Liver (tissue), 9 donors: ENCODE results near the gene ATP11A. TPM values are rescaled to one million over a fixed set of nuclear protein-coding genes. Genes with fewer than 3 reads are reported as not detected.

Experiments
- DNase-seq: peaks from one replicate; pipeline ENCODE4 v3.0.0-alpha.2; 2017; ENCODE audit warnings: low spot score
- H3K27ac ChIP-seq, 2 donors: one replicate each; pipeline ENCODE4 v1.7.0; 2013; ENCODE audit warnings: inconsistent platforms in 2 of 2, low read length in 2 of 2, control low read depth in 1 of 2, low read depth in 1 of 2, mild to moderate bottlenecking in 1 of 2
- H3K27me3 ChIP-seq, 4 donors: one replicate each; pipeline versions ENCODE4 v1.6.1 to v1.7.0; 2013; ENCODE audit warnings: low read length in 3 of 4, inconsistent platforms in 1 of 4, mild to moderate bottlenecking in 1 of 4, moderate library complexity in 1 of 4; ENCODE audit not compliant: control insufficient read depth in 4 of 4, insufficient read depth in 4 of 4
- H3K36me3 ChIP-seq, 4 donors: one replicate each; pipeline versions ENCODE4 v1.6.1 to v1.7.0; 2013; ENCODE audit warnings: low read length in 3 of 4, mild to moderate bottlenecking in 3 of 4, low read depth in 1 of 4, moderate library complexity in 1 of 4; ENCODE audit not compliant: control insufficient read depth in 4 of 4, insufficient read depth in 3 of 4
- H3K4me1 ChIP-seq, 4 donors: one replicate each; pipeline versions ENCODE4 v1.6.1 to v1.7.0; 2013; ENCODE audit warnings: low read length in 3 of 4, mild to moderate bottlenecking in 3 of 4, moderate library complexity in 1 of 4; ENCODE audit not compliant: control insufficient read depth in 4 of 4, insufficient read depth in 4 of 4
- H3K4me3 ChIP-seq, 3 donors: one replicate each; pipeline versions ENCODE4 v1.6.1 to v1.7.0; 2013; ENCODE audit warnings: low read length in 3 of 3, control low read depth in 1 of 3, low read depth in 1 of 3, mild to moderate bottlenecking in 1 of 3
- H3K9ac ChIP-seq, 2 donors: one replicate each; pipeline ENCODE4 v1.7.0; 2013; ENCODE audit warnings: low read length in 2 of 2, mild to moderate bottlenecking in 2 of 2, moderate library complexity in 2 of 2, control low read depth in 1 of 2, low read depth in 1 of 2
- H3K9me3 ChIP-seq, 4 donors: one replicate each; pipeline versions ENCODE4 v1.6.1 to v1.7.0; 2013; ENCODE audit warnings: low read length in 3 of 4; ENCODE audit not compliant: control insufficient read depth in 4 of 4
- EGR1 ChIP-seq, 2 donors: IDR thresholded peaks; 2 replicates each; pipeline ENCODE4 v1.6.1; 2016 to 2018; ENCODE audit warnings: antibody characterized with exemption in 2 of 2, low read depth in 2 of 2
- FOXA1 ChIP-seq: IDR thresholded peaks from 2 replicates; pipeline ENCODE4 v1.6.1; 2016; ENCODE audit warnings: antibody characterized with exemption
- FOXA2 ChIP-seq: IDR thresholded peaks from 2 replicates; pipeline ENCODE4 v1.6.1; 2016; ENCODE audit warnings: antibody characterized with exemption
- GABPA ChIP-seq, 2 donors: IDR thresholded peaks in 1 of 2; conservative IDR thresholded peaks in 1 of 2; 2 replicates each; pipeline ENCODE4 v1.6.1; 2016; ENCODE audit warnings: antibody characterized with exemption in 2 of 2, mild to moderate bottlenecking in 1 of 2, moderate library complexity in 1 of 2
- HNF4A ChIP-seq, 2 donors: conservative IDR thresholded peaks; 2 replicates each; pipeline ENCODE4 v1.6.1; 2016; ENCODE audit warnings: antibody characterized with exemption in 2 of 2, mild to moderate bottlenecking in 2 of 2
- HNF4G ChIP-seq: IDR thresholded peaks from 2 replicates; pipeline ENCODE4 v1.6.1; 2016; ENCODE audit warnings: antibody characterized with exemption
- JUND ChIP-seq, 2 donors: IDR thresholded peaks; 2 replicates each; pipeline ENCODE4 v1.6.1; 2016; ENCODE audit warnings: antibody characterized with exemption in 2 of 2
- NR2F2 ChIP-seq: IDR thresholded peaks from 2 replicates; pipeline ENCODE4 v1.6.1; 2016; ENCODE audit warnings: antibody characterized with exemption
- RAD21 ChIP-seq, 2 donors: IDR thresholded peaks; 2 replicates each; pipeline ENCODE4 v1.6.1; 2016; ENCODE audit warnings: antibody characterized with exemption in 2 of 2, mild to moderate bottlenecking in 2 of 2
- RXRA ChIP-seq, 2 donors: IDR thresholded peaks; 2 replicates each; pipeline ENCODE4 v1.6.1; 2017 to 2018; ENCODE audit warnings: antibody characterized with exemption in 2 of 2, mild to moderate bottlenecking in 1 of 2
- SP1 ChIP-seq: IDR thresholded peaks from 2 replicates; pipeline ENCODE4 v1.6.1; 2018; ENCODE audit warnings: antibody characterized with exemption, mild to moderate bottlenecking
- TAF1 ChIP-seq: conservative IDR thresholded peaks from 2 replicates; pipeline ENCODE4 v1.6.1; 2016; ENCODE audit warnings: antibody characterized with exemption, mild to moderate bottlenecking
- YY1 ChIP-seq: IDR thresholded peaks from 2 replicates; pipeline ENCODE4 v1.6.1; 2016; ENCODE audit warnings: antibody characterized with exemption, mild to moderate bottlenecking
- WGBS: extraction: QIAGEN DNeasy Blood & Tissue Kit; methylation state at CpG from one replicate; pipeline ENCODE4 v1.1.7; 2013; 5-methylcytosine and 5-hydroxymethylcytosine counted together
- polyA plus RNA-seq, 2 donors: library from polyadenylated mRNA; stranded (reverse) in 1 of 2; unstranded in 1 of 2; fragments of 200-250 nt in 1 of 2; fragments of >200 nt in 1 of 2; fragmentation: Nextera tagmentation in 1 of 2; extraction: Ambion mirVana in 1 of 2; gene quantifications; one replicate each; pipeline versions ENCODE4 v1.2.1 to v1.2.3, GENCODE V29; 2013 to 2015
- total RNA-seq, 2 donors: library from RNA; depleted of rRNA; stranded (reverse); fragments of >200 nt; gene quantifications; one replicate each; pipeline ENCODE4 v1.2.3, GENCODE V29; 2014
- TF ChIP-seq, protein P1 (sequence below): IDR thresholded peaks from 2 replicates; pipeline ENCODE4 v1.6.1; 2016; ENCODE audit warnings: antibody characterized with exemption
- TF ChIP-seq, protein P2 (sequence below): IDR thresholded peaks from 2 replicates; pipeline ENCODE4 v1.6.1; 2016; ENCODE audit warnings: antibody characterized with exemption
- TF ChIP-seq, protein P3 (sequence below): fragments of 150-350 bp; IDR thresholded peaks from 2 replicates; pipeline ENCODE4 v1.5.1; 2017; ENCODE audit warnings: improper control_type of control experiment, low read depth, low read length; ENCODE audit not compliant: missing input control
- TF ChIP-seq, protein P4 (sequence below): IDR thresholded peaks from 2 replicates; pipeline ENCODE4 v1.6.1; 2016; ENCODE audit warnings: antibody characterized with exemption
- TF ChIP-seq, protein P5 (sequence below): IDR thresholded peaks from 2 replicates; pipeline ENCODE4 v1.6.1; 2016; ENCODE audit warnings: antibody characterized with exemption, mild to moderate bottlenecking
- donor health status: healthy.
- donor health status: healthy.
- donor health status: healthy.
- donor health status: healthy.
- donor health status: healthy.

ATP11A gene
- total and polyA plus RNA-seq, 4 donors, result 8.7 to 27.9 (median 13.8) TPM

DNA sequence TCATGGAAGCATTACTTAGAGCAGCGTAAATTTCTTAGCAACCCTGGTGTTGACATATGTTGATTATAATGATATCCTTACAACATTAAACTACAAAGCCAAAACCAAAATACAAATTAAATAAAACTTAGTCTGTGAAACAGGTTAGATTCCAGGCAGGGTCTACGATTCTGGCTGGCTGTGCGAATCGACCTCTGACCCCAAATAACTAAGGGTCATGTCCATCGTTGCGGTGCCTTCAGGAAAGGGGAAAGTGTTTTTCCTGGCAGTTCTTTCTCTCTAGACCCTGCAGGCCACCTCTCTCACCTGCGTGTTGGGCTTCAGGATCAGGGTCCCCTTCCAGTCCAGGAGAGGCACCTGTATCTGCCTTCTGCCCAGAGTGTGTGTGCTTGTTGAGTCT lies 66.2 kb downstream of the ATP11A start:
- Histone ChIP-seq H3K4me1 (peaks cover 0 to 2% (median under 1%) of the 10 kb centered on the region in 4 donors), H3K27me3 (no peaks in the 10 kb centered on the region), H3K27ac (no peak overlapping the region), H3K9me3 (no peaks in the 10 kb centered on the region), H3K36me3 (no peaks in the 10 kb centered on the region), H3K9ac (no peak overlapping the region), H3K4me3 (no peak overlapping the region)
- DNase-seq, result no peak
- 79% methylated on average over 7 of the region's 7 CpGs for WGBS
- TF ChIP-seq, protein P1, sequence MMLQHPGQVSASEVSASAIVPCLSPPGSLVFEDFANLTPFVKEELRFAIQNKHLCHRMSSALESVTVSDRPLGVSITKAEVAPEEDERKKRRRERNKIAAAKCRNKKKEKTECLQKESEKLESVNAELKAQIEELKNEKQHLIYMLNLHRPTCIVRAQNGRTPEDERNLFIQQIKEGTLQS, result no peak
- TF ChIP-seq FOXA1 (no peak), NR2F2 (no peak), SP1 (no peak), TAF1 (no peak)
- TF ChIP-seq, protein P2, sequence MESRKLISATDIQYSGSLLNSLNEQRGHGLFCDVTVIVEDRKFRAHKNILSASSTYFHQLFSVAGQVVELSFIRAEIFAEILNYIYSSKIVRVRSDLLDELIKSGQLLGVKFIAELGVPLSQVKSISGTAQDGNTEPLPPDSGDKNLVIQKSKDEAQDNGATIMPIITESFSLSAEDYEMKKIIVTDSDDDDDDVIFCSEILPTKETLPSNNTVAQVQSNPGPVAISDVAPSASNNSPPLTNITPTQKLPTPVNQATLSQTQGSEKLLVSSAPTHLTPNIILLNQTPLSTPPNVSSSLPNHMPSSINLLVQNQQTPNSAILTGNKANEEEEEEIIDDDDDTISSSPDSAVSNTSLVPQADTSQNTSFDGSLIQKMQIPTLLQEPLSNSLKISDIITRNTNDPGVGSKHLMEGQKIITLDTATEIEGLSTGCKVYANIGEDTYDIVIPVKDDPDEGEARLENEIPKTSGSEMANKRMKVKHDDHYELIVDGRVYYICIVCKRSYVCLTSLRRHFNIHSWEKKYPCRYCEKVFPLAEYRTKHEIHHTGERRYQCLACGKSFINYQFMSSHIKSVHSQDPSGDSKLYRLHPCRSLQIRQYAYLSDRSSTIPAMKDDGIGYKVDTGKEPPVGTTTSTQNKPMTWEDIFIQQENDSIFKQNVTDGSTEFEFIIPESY, result no peak

DNA sequence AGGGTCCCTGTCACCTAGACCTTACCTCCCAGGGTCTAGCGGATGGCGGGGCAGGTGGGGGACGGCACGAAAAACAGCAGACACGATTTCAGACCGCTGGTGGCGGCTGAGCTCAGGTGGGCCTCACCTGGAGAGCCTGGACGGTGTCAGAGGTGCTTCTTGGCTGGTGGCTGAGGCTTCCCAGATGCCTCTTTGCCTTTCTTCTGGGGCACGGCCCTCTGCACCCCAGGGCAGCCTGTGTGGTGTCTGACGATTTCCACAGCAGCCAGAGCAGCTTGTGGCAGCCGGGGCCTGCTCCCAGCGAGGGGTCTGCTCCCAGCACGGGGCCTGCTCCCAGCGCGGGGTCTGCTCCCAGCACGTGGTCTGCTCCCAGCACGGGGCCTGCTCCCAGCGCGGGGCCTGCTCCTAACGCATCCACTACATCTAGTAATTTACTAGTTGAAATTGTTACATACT lies 66.7 kb downstream of the ATP11A start:
- 95% methylated on average over 20 of the region's 20 CpGs for WGBS
- H3K27me3 ChIP-seq, result no peaks in the 10 kb centered on the region
- no peaks in the 10 kb centered on the region for H3K36me3 ChIP-seq
- no peak overlapping the region for H3K27ac ChIP-seq
- H3K4me3 ChIP-seq, result no peak overlapping the region
- H3K4me1 ChIP-seq, result peaks cover 0 to 2% (median under 1%) of the 10 kb centered on the region in 4 donors
- no peak overlapping the region for H3K9ac ChIP-seq
- TF ChIP-seq, protein P1, result no peak
- TF ChIP-seq NR2F2 (no peak), RAD21 (IDR thresholded peaks at IDR 0.05) (no peak), FOXA1 (no peak), EGR1 (IDR thresholded peaks at IDR 0.05; ENCODE audit: low read depth in 2 of 2) (no peak), YY1 (no peak), RXRA (IDR thresholded peaks at IDR 0.05) (no peak), FOXA2 (no peak), JUND (IDR thresholded peaks at IDR 0.05) (no peak), TAF1 (no peak), HNF4A (conservative IDR thresholded peaks at IDR 0.05) (no peak), GABPA (IDR thresholded peaks at IDR 0.05 in 1 of 2, conservative IDR thresholded peaks at IDR 0.05 in 1 of 2) (no peak), HNF4G (no peak), SP1 (no peak)
- TF ChIP-seq, protein P3, sequence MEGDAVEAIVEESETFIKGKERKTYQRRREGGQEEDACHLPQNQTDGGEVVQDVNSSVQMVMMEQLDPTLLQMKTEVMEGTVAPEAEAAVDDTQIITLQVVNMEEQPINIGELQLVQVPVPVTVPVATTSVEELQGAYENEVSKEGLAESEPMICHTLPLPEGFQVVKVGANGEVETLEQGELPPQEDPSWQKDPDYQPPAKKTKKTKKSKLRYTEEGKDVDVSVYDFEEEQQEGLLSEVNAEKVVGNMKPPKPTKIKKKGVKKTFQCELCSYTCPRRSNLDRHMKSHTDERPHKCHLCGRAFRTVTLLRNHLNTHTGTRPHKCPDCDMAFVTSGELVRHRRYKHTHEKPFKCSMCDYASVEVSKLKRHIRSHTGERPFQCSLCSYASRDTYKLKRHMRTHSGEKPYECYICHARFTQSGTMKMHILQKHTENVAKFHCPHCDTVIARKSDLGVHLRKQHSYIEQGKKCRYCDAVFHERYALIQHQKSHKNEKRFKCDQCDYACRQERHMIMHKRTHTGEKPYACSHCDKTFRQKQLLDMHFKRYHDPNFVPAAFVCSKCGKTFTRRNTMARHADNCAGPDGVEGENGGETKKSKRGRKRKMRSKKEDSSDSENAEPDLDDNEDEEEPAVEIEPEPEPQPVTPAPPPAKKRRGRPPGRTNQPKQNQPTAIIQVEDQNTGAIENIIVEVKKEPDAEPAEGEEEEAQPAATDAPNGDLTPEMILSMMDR, result no peak
- TF ChIP-seq, protein P2, result no peak
- TF ChIP-seq, protein P4, sequence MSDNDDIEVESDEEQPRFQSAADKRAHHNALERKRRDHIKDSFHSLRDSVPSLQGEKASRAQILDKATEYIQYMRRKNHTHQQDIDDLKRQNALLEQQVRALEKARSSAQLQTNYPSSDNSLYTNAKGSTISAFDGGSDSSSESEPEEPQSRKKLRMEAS, result no peak
- TF ChIP-seq, protein P5, sequence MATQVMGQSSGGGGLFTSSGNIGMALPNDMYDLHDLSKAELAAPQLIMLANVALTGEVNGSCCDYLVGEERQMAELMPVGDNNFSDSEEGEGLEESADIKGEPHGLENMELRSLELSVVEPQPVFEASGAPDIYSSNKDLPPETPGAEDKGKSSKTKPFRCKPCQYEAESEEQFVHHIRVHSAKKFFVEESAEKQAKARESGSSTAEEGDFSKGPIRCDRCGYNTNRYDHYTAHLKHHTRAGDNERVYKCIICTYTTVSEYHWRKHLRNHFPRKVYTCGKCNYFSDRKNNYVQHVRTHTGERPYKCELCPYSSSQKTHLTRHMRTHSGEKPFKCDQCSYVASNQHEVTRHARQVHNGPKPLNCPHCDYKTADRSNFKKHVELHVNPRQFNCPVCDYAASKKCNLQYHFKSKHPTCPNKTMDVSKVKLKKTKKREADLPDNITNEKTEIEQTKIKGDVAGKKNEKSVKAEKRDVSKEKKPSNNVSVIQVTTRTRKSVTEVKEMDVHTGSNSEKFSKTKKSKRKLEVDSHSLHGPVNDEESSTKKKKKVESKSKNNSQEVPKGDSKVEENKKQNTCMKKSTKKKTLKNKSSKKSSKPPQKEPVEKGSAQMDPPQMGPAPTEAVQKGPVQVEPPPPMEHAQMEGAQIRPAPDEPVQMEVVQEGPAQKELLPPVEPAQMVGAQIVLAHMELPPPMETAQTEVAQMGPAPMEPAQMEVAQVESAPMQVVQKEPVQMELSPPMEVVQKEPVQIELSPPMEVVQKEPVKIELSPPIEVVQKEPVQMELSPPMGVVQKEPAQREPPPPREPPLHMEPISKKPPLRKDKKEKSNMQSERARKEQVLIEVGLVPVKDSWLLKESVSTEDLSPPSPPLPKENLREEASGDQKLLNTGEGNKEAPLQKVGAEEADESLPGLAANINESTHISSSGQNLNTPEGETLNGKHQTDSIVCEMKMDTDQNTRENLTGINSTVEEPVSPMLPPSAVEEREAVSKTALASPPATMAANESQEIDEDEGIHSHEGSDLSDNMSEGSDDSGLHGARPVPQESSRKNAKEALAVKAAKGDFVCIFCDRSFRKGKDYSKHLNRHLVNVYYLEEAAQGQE, result no peak
- no peaks in the 10 kb centered on the region for H3K9me3 ChIP-seq
- no peak for DNase-seq
